Parathyroid adenoma (tissue), 2 donors: ENCODE data around the gene MLXIP.

Experiments
- H2AFZ ChIP-seq: fragments of 300-600 bp; sonication (generic); one replicate; pipeline ENCODE4 v1.7.0; 2017; ENCODE audit warnings: antibody characterized with exemption, mild to moderate bottlenecking
- H3K27ac ChIP-seq: fragments of 300-600 bp; sonication (generic); one replicate; pipeline ENCODE4 v1.7.0; 2017
- H3K27me3 ChIP-seq: fragments of 300-600 bp; sonication (generic); one replicate; pipeline ENCODE4 v1.7.0; 2017; ENCODE audit warnings: low read length; ENCODE audit not compliant: control insufficient read depth, insufficient read depth
- H3K36me3 ChIP-seq: fragments of 300-600 bp; sonication (generic); one replicate; pipeline ENCODE4 v1.7.0; 2017; ENCODE audit warnings: low read length; ENCODE audit not compliant: control insufficient read depth, insufficient read depth
- H3K4me1 ChIP-seq: fragments of 300-600 bp; sonication (generic); one replicate; pipeline ENCODE4 v1.7.0; 2017; ENCODE audit warnings: control low read depth
- H3K4me2 ChIP-seq: fragments of 300-600 bp; sonication (generic); one replicate; pipeline ENCODE4 v1.7.0; 2017; ENCODE audit warnings: low read length
- H3K4me3 ChIP-seq: fragments of 300-600 bp; sonication (generic); one replicate; pipeline ENCODE4 v1.7.0; 2017; ENCODE audit warnings: low read depth, low read length
- H3K79me2 ChIP-seq: fragments of 300-600 bp; sonication (generic); one replicate; pipeline ENCODE4 v1.7.0; 2017; ENCODE audit warnings: control low read depth
- H3K9ac ChIP-seq: fragments of 300-600 bp; sonication (generic); one replicate; pipeline ENCODE4 v1.7.0; 2017; ENCODE audit warnings: mild to moderate bottlenecking
- H3K9me3 ChIP-seq: fragments of 300-600 bp; sonication (generic); one replicate; pipeline ENCODE4 v1.7.0; 2017; ENCODE audit warnings: low read length; ENCODE audit not compliant: control insufficient read depth
- TF ChIP-seq, protein P1 (sequence below): fragments of 300-600 bp; sonication (generic); IDR thresholded peaks from one replicate; pipeline ENCODE4 v1.7.0; 2017; ENCODE audit warnings: antibody characterized with exemption, mild to moderate bottlenecking
- donor health status: primary hyperparathyroidism.

Gene MLXIP

DNA sequence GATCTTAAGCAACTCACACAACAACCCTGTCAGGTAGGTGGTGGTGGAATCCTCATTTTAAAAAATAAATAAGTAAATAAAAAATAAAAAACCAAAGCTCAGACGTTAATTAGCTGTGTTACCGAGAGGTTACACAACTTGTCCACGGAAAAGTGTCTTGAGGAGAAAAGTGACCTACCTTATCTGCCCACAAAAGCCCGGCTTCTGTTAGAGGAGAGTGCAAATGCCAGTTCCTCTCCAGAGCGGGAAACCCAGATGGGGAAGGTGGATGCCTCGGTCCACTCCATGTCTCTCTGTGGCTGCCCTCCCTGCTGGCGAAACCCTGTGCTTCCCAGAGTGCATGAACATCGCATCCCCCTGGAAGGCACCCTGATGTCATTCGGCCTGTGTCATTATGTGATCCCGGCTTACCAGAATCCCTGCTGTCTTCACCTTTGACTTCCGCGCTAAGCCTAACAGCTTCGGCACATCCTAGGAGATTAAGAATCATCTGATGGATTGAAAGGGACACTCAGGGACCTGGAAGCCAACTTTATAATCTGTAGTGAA, 6.4 kb downstream of the MLXIP start:
- no peak overlapping the region for H2AFZ ChIP-seq
- H3K4me2 ChIP-seq = no peak overlapping the region
- H3K27me3 ChIP-seq = no peaks in the 10 kb centered on the region
- H3K9me3 ChIP-seq = no peaks in the 10 kb centered on the region
- TF ChIP-seq, protein P1, sequence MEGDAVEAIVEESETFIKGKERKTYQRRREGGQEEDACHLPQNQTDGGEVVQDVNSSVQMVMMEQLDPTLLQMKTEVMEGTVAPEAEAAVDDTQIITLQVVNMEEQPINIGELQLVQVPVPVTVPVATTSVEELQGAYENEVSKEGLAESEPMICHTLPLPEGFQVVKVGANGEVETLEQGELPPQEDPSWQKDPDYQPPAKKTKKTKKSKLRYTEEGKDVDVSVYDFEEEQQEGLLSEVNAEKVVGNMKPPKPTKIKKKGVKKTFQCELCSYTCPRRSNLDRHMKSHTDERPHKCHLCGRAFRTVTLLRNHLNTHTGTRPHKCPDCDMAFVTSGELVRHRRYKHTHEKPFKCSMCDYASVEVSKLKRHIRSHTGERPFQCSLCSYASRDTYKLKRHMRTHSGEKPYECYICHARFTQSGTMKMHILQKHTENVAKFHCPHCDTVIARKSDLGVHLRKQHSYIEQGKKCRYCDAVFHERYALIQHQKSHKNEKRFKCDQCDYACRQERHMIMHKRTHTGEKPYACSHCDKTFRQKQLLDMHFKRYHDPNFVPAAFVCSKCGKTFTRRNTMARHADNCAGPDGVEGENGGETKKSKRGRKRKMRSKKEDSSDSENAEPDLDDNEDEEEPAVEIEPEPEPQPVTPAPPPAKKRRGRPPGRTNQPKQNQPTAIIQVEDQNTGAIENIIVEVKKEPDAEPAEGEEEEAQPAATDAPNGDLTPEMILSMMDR = no peak
- H3K4me3 ChIP-seq = no peak overlapping the region
- peaks cover 61% of the 10 kb centered on the region for H3K79me2 ChIP-seq
- peaks cover 27% of the 10 kb centered on the region for H3K4me1 ChIP-seq
- no peak overlapping the region for H3K9ac ChIP-seq
- H3K36me3 ChIP-seq = no peaks in the 10 kb centered on the region
- no peak overlapping the region for H3K27ac ChIP-seq

GRCh38 chr12:122085591-122085990, 7.0 kb downstream of the MLXIP start:
- H3K79me2 ChIP-seq = peaks cover 57% of the 10 kb centered on the region
- no peaks in the 10 kb centered on the region for H3K27me3 ChIP-seq
- no peaks in the 10 kb centered on the region for H3K9me3 ChIP-seq
- H3K4me1 ChIP-seq = peaks cover 28% of the 10 kb centered on the region
- TF ChIP-seq, protein P1 = no peak
- H3K27ac ChIP-seq = no peak overlapping the region
- no peak overlapping the region for H3K4me2 ChIP-seq
- no peak overlapping the region for H2AFZ ChIP-seq
- H3K36me3 ChIP-seq = no peaks in the 10 kb centered on the region
- H3K4me3 ChIP-seq = no peak overlapping the region
- no peak overlapping the region for H3K9ac ChIP-seq

GRCh38 chr12:122086116-122086515, 7.6 kb downstream of the MLXIP start:
- no peaks in the 10 kb centered on the region for H3K36me3 ChIP-seq
- H3K27ac ChIP-seq = no peak overlapping the region
- H3K79me2 ChIP-seq = peaks cover 56% of the 10 kb centered on the region
- no peak overlapping the region for H3K4me3 ChIP-seq
- no peaks in the 10 kb centered on the region for H3K27me3 ChIP-seq
- peaks cover 32% of the 10 kb centered on the region for H3K4me1 ChIP-seq
- H2AFZ ChIP-seq = no peak overlapping the region
- H3K9me3 ChIP-seq = no peaks in the 10 kb centered on the region
- H3K4me2 ChIP-seq = no peak overlapping the region
- TF ChIP-seq, protein P1 = no peak
- no peak overlapping the region for H3K9ac ChIP-seq

- Histone ChIP-seq H2AFZ (no peak overlapping the region), H3K4me2 (no peak overlapping the region), H3K9ac (no peak overlapping the region), H3K79me2 (peaks cover 54% of the 10 kb centered on the region), H3K27ac (no peak overlapping the region), H3K9me3 (no peaks in the 10 kb centered on the region), H3K4me1 (peaks cover 34% of the 10 kb centered on the region), H3K36me3 (no peaks in the 10 kb centered on the region), H3K27me3 (no peaks in the 10 kb centered on the region), H3K4me3 (no peak overlapping the region)
- TF ChIP-seq, protein P1 = no peak
These were observed 8.2 kb downstream of the MLXIP start for GRCh38 chr12:122086641-122087285.
